GM18861 (cell line): ENCODE measurements around the gene RXYLT1.
A peak's percentile ranks its signal among the peaks of the same experiment; 100 is the strongest.

ENCODE experiments used
- ATAC-seq: cut with Tn5 transposase; IDR thresholded peaks from one replicate; pipeline ENCODE4 v1.9.1; 2021; ENCODE audit not compliant: unreplicated experiment

RXYLT1 gene

DNA sequence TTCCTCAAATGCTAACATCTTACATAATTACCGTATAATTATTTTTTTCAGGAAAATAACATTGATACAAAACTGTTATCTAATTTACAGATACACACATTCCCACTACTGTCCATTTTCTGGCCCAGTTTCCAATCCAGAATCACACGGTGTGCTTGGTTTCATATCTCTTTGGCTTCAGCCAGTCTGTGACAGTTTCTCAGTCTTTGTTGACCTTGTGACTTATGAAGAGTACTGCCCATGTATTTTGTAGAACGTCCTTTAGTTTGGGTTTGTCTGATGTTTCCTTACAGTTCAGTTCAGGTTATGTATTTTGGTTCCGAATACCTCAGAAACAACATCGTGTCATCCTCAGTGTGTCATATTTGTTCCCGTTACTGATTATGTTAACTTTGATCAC is 16.2 kb downstream of the RXYLT1 start:
- ATAC-seq, result no peak

DNA sequence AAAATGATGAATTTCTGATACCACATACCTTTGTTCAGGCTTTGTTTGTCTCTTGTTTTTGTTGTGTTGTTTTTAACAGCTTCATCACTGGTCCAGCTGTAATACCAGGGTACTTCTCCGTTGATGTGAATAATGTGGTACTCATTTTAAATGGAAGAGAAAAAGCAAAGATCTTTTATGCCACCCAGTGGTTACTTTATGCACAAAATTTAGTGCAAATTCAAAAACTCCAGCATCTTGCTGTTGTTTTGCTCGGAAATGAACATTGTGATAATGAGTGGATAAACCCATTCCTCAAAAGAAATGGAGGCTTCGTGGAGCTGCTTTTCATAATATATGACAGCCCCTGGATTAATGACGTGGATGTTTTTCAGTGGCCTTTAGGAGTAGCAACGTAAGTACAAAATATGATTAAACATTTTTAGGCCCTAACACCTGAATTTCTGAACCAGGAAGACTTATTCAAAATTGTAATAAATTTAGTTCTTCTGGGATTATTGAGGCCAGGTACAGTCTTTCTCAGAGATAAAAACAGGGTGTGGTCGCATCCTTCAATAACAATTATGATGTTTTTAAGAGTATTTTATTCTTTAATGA is 22.4 kb downstream of the RXYLT1 start:
- ATAC-seq, result no peak

DNA sequence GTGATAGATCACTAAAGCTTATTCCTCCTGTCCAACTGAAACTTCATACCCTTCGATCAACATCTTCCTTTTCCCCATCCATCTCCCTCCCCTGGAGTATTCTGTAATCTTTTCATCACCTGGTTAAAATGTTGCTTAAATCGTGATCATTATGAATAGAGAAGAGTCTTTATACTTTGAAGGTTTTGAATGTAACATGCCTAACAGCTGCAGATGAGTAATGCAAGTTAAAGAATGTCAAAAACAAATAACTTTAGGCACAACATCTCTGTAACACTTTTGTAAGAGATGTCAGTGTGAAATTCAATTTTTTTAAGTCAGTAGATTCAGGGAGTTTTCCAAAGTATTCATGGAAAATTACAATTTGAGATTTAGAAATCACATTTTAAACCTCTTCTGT is 25.0 kb downstream of the RXYLT1 start:
- ATAC-seq, result no peak

DNA sequence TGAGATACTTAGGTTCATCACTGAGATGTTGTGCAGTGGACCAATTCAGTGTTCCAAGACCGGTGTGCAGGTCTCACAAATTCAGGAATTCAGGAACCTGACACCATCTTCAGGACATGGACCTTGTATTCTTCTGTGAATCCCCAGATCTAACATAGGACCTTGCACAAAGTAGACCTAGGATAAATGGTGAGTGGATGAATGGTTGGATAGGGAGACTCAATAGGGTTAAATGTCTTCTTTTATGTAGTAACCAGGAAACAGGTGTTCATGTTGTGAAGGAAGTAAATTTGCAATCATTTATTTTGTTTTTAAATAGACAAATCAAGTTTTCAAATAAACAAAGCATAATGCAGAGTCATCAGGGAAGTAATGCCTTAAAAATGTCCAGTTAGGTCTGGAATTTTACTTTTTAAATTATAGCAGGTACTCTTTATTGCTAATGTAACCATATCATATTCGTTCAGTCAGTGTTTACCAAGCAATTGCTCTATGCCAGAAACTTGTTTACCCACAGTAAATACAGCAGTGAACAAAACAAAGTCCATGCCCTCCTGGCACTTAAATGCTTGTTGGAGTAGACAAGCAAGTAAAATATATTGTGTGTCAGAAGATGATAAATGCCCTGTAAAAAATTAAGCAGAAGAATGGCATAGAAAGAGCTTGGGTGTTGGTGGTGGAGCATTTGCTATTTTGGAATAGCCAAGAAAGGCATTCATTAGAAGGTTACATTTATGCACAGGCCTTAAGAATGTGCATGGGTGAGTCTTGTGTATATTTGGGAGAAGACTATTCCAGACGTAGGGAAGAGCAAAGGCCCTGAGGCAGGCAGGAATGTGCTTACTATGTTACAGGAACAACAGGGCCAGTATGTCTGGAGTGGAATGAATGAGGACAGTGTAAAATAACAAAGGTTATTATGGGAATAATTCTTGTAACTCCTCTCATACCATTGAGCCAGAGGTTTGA is 26.3 kb downstream of the RXYLT1 start:
- ATAC-seq, result no peak

DNA sequence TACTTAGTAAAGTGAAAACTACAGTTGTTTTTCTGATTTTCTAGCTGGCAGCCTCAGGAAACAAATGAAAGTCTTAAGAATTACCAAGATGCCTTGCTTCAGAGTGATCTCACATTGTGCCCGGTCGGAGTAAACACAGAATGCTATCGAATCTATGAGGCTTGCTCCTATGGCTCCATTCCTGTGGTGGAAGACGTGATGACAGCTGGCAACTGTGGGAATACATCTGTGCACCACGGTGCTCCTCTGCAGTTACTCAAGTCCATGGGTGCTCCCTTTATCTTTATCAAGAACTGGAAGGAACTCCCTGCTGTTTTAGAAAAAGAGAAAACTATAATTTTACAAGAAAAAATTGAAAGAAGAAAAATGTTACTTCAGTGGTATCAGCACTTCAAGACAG is 28.9 kb downstream of the RXYLT1 start:
- ATAC-seq, result no peak

DNA sequence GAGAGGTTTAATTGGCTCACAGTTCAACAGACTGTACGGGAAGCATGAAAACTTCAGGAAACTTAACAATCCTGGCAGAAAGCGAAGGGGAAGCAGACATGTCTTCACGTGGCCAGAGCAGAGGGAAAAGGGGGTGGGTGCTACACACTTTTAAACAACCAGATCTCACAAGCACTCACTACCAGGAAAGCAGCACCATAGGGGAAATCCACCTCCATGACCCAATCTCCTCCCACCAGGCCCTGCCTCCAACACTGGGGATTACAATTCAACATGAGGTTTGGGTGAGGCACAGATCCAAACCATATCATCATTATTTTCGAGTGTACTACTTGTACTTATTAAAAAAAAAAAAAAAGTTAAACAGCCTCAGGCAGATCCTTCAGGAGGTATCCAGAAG is 29.9 kb downstream of the RXYLT1 start:
- no peak for ATAC-seq

DNA sequence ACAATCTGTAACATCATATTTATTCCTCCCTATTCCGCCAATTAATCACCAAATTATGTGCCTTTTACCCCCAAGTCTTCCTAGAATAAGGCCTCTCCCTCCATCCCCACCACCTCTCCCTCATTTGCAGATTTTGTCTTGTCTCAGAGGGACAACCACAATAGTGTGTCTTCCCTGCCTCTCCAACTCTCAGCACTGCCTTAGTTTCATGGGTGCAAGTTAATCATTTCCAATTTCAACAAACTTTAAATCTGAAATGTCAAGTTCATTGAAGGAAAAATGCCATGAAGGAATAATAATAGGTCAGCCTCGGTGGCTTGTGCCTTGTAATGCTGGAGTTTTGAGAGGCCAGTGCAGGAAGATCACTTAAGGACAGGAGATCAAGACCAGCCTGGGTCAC is 31.6 kb downstream of the RXYLT1 start:
- ATAC-seq, result no peak

DNA sequence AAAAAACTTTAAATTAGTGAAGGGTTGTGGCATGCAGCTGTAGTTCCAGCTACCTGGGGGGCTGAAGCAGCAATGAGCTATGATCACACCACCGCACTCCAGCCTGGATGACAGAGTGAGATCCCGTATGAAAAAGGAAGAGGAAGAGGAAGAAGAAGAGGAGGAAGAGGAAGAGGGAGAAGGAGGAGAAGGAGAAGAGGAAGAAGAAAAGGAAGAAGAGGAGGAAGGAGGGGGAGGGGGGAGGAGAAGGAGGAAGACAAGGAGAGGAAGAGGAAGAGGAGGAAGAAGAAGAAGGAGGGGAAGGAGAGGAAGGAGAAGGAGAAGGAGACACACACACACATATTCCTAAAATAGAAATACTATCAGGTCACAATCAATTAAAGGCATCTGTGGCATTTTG is 32.0 kb downstream of the RXYLT1 start:
- ATAC-seq, result no peak

DNA sequence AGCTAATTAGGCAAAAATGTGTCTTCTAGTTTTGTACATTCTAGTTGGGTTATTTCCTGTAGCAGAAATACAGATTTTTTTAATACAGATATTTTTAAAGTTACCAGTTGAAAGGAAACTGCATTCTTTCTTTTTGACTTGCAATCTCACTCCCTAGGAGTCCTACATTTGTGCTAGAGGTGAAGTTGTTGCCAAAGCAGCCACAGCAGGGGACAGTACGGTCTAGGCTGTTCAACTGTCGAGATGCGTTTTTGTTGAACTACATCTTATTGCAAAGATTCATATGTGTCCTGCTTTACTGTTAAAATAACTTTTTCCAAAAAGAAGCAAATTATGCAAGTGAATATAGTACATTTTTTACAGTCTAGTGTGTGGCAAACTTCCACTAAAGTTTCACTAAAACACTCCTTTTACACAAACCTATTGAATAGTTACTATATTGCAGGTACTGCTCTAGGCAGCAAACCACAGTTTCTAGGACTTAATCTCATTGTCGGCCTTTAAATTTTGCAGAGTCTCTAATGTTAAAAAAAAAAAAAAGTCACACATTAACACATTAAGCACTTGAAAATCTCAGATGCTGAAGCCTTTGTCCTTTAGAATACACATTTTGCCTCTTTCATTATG is 34.5 kb downstream of the RXYLT1 start:
- ATAC-seq, result peak; percentile 41

DNA sequence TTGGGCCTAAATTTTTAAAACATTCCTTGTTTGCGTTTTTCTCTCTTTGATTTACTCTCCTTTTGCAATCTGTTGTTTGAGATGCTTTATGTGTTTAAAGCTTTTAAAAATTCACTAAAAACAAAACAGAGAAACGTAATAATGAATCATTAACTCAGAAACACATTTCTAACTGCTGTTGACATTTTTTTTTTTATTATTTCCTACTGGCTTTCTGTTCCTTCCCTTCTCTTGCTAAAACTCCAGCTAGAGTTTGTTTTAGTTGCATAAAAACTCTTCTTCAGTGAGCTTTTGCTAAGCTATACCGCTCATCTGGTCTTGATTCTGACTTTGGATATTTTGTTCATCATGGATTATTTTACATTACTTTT is 35.8 kb downstream of the RXYLT1 start:
- ATAC-seq, result no peak

DNA sequence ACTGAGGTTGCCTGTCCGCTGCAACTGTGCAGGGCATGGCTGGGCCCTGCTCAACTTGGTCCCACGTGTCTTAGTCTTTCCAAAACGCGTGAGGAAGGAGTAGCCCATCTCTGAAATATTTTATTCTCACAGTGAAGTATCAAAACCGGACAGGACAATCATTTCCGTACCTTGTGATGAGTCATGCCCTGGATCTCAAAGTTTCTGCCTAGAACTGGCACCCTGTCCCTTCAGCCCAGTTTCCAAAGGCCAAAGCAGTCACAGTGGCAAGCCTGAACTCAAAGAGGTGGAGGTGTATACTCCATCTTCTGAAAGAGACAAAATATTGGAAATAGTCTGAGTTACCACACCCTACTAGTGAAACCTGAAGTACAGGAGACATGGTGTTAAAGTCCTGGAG is 36.3 kb downstream of the RXYLT1 start:
- ATAC-seq, result peak; percentile 44

DNA sequence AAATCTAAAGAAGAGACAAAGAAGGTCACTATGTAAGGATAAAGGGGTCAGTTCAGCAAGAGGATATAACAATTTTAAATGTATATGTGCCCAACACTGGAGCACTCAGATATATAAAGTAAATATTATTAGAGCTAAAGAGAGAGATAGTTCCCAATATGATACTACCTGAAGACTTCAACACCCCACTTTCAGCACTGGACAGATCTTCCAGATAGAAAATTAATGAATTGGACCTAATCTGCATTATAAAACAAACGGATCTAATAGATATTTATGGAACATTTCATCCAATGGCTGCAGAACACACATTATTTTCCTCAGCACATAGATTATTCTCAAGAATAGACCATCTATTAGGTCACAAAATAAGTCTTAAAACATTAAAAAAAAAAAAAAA is 40.7 kb downstream of the RXYLT1 start:
- no peak for ATAC-seq

DNA sequence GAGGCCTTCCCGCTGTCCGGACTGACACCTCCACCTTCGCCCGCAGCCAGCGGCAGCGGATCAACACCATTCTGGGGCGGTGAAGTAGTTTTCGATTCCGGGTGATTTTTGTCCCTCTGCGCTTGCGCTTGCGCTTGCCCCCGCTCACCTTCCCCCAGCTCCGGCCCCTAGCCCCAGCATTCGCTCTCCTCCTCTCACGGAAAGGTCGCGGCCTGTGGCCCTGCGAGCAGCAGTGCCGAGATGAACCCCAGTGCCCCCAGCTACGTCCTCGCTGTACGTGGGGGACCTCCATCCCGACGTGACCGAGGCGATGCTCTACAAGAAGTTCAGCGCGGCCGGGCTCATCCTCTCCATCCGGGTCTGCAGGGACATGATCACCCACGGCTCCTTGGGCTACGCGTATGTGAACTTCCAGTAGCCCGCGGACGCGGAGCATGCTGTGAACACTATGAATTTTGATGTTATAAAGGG is 42.1 kb downstream of the RXYLT1 start:
- ATAC-seq, result no peak

DNA sequence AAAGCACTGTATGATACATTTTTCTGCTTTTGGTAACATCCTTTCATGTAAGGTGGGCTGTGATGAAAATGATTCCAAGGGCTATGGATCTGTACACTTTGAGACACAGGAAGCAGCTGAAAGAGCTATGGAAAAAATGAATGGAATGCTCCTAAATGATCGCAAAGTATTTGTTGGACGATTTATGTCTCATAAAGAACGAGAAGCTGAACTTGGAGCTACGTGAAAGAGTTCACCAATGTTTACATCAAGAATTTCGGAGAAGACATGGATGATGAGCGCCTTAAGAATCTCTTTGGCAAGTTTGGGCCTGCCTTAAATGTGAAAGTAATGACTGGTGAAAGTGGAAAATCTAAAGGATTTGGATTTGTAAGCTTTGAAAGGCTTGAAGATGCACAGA is 42.6 kb downstream of the RXYLT1 start:
- ATAC-seq, result no peak

DNA sequence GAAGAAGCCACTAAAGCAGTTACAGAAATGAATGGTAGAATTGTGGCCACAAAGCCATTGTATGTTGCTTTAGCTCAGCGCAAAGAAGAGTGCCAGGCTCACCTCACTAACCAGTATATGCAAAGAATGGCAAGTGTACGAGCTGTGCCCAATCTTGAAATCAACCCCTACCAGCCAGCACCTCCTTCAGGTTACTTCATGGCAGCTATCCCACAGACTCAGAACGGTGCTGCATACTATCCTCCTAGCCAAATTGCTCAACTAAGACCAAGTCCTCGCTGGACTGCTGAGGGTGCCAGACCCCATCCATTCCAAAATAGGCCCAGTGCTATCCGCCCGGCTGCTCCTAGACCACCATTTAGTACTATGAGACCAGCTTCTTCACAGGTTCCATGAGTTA is 43.3 kb downstream of the RXYLT1 start:
- no peak for ATAC-seq

DNA sequence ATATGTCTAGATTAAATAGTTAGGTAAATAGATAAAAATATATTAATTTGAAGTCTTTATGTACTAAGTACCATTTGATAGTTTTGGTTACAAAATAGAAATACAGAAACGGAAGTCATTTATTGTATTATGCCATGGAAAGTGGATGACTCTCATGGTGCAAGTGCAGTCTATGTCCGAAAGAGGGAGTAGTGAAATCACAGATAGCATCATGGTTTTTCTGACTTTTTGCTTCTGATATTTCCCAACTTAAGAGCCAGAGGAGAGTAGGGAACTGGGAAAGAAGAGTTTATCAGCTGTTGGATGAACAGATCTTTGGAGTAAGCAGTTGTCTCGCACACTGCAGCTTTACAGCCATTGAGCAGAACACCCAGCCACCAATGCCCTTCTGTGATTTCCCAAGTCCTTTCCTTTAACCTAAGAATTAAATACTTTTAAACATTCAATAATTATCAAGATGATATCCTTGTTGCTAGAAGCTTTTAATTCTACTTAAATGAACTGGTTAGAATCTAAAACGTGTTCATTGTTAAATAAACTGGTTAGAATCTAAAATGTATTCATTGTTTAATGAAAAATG is 46.4 kb downstream of the RXYLT1 start:
- peak; percentile 94 for ATAC-seq

DNA sequence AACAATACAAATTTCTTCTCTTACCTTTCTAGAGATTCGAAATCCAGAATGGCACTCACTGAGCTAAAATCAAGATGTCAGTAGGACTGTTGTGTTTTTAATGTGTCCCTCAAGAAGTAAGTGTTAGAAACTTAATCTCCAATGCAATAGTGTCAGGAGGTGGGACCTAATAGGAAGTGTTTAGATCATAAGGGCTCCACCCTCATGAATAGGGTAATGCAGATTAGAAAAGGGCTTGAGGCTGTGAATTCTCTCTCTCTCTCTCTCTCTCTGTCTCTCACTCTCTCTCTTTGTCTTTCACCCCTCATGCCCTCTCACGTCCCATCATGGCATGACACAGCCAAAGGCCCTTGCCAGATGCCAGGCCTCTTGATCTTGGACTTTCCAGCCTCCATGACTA is 49.2 kb downstream of the RXYLT1 start:
- no peak for ATAC-seq

DNA sequence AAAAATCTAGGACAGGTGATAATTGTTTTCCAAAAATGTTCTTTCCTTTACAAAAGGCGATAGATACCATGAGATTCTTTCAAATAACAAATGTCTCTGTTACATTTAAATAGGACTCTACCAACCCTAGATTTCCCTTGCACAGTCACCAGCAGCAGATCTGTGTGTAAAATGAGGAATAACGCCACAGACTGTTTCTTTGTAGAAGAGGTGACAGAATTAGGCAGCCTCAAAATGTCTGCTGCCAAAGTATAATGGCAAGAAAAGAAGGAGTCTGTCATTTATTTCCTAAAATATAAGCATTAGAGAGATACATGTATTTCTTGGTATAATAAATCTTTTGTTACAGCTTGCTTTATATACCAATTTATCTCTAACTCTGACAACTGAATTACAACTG is 56.3 kb downstream of the RXYLT1 start:
- no peak for ATAC-seq

DNA sequence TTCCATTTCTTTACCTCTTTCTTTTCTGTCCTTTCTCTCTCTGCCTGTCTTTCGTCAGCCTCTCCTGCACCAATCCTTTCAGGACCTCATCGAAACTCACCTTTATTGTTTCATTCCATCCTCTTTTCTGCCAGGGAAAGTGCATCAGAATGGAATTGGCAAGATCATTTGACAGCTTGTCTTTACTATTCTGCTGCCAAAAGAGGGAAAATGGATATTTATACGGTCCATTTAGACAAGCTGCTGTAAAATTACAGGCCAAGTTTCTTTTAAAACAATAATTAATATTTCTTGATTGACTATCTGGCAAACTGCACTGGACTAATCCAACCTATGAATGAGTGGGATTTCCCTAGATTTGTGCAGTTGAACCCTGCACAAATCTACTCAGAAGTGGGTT is 57.2 kb downstream of the RXYLT1 start:
- no peak for ATAC-seq

DNA sequence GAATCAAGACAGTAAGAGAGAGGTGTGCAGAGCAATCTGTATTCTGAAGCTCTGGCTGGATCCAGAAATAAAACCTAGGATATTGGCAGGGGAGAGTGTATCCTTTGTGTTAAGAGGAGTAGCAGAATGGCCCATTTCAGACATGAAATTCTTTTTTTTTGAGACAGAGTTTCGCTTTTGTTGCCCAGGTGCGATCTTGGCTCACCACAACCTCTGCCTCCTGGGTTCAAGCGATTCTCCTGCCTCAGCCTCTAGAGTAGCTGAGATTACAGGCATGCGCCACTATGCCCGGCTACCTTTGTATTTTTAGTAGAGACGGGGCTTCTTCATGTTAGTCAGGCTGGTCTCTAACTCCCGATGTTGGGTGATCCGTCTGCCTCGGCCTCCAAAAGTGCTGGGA is 58.7 kb downstream of the RXYLT1 start:
- no peak for ATAC-seq

DNA sequence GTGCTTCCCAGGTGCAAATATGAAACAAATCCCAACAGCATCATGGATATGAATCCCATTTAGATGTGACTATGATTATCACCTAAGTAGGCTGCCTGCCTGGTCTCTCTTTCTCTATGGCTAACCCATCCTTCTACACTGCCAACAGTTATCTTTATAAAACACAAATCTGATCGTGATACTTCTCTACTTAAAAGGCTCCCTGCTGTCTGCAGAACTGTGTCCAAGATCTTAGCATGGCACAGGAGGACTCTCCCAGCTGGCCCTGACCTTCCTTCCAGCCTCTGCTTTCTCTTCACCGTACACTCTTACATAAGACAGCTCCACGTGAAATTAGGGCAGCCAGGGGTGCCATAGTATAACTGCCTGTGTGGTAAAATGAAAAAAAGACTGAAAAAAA is 61.3 kb downstream of the RXYLT1 start:
- ATAC-seq, result no peak

DNA sequence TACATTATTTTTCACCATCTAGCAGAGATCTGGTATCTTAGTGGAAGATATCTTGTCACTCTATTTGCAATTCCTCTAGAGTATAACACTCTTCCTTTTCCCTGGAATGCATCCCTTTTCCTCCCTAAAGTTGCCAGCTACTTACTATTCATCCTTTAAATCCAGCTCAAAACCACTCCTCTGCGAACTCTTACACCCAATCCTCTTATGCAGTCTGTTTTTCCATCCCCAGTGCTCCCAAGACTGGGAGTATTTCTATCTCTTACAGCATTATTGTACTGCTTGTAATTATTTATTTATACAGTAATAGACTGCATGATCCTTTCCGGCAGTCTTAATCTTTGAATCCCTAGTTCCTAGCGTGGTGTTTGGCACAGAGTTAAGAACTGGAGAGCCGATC is 61.9 kb downstream of the RXYLT1 start:
- ATAC-seq, result no peak
